Right atrium auricular region (tissue), 2 donors: Measurements from ENCODE around the gene MAPK14. TPM values are rescaled to one million over a fixed set of nuclear protein-coding genes. Genes with fewer than 3 reads are reported as not detected.

Experiments
- DNase-seq: peaks from one replicate; pipeline ENCODE4 v3.0.0-alpha.2; 2019; ENCODE audit warnings: low spot score
- H3K27ac ChIP-seq, 2 donors: fragments of 200-600 bp; sonication (generic); 1 replicate in 1 of 2; 2 replicates in 1 of 2; pipeline ENCODE4 v1.5.1; 2016 to 2019
- H3K27me3 ChIP-seq, 2 donors: fragments of 200-600 bp; sonication (generic); one replicate each; pipeline versions ENCODE4 v1.5.1 to v1.6.0; 2017 to 2019
- H3K36me3 ChIP-seq: fragments of 200-600 bp; sonication (generic); one replicate; pipeline ENCODE4 v1.5.1; 2016
- H3K4me1 ChIP-seq, 2 donors: fragments of 200-600 bp; sonication (generic); one replicate each; pipeline versions ENCODE4 v1.5.1 to v1.6.0; 2017 to 2019
- H3K4me3 ChIP-seq, 2 donors: fragments of 200-600 bp; sonication (generic); 1 replicate in 1 of 2; 2 replicates in 1 of 2; pipeline ENCODE4 v1.5.1; 2017 to 2019; ENCODE audit warnings: mild to moderate bottlenecking in 1 of 2, moderate library complexity in 1 of 2
- H3K9me3 ChIP-seq, 2 donors: fragments of 200-600 bp; sonication (generic); one replicate each; pipeline ENCODE4 v1.5.1; 2019
- total RNA-seq, 2 donors: library from RNA; depleted of rRNA; stranded (reverse); fragments of >200 nt; gene quantifications; one replicate each; pipeline ENCODE4 v1.1.0, GENCODE V29; 2016
- TF ChIP-seq, protein P1 (sequence below), 2 donors: fragments of 200-600 bp; sonication (generic); IDR thresholded peaks; one replicate each; pipeline ENCODE4 v1.5.1; 2019; ENCODE audit warnings: antibody characterized with exemption in 2 of 2

The MAPK14 gene
- total RNA-seq, 2 donors from 2014 or later: 39.1 to 46.7 TPM

DNA sequence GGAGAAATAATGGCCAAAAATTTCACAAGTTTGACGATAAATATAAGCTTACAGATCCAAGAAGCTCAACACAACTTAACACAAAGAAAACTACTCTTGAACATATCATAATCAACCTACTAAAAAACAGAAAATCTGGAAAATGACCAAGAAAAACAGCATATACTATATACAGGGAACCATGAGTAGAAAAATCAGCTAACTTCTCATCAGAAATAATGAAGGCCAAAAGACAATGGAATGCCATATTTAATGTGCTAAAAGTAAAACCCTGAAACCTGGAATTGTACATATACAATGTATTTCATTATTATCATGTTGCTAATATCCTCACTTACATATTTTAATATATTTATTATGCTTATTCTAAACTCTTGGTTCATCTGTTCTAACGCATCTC is 128.1 kb downstream of the MAPK14 start:
- H3K36me3 ChIP-seq: no peaks in the 10 kb centered on the region
- no peak for DNase-seq
- no peak overlapping the region for H3K27ac ChIP-seq
- no peak overlapping the region for H3K4me3 ChIP-seq
- H3K27me3 ChIP-seq: no peaks in the 10 kb centered on the region
- peaks cover 0 to 4% of the 10 kb centered on the region in 2 donors for H3K9me3 ChIP-seq
- H3K4me1 ChIP-seq: no peaks in the 10 kb centered on the region
- TF ChIP-seq, protein P1, sequence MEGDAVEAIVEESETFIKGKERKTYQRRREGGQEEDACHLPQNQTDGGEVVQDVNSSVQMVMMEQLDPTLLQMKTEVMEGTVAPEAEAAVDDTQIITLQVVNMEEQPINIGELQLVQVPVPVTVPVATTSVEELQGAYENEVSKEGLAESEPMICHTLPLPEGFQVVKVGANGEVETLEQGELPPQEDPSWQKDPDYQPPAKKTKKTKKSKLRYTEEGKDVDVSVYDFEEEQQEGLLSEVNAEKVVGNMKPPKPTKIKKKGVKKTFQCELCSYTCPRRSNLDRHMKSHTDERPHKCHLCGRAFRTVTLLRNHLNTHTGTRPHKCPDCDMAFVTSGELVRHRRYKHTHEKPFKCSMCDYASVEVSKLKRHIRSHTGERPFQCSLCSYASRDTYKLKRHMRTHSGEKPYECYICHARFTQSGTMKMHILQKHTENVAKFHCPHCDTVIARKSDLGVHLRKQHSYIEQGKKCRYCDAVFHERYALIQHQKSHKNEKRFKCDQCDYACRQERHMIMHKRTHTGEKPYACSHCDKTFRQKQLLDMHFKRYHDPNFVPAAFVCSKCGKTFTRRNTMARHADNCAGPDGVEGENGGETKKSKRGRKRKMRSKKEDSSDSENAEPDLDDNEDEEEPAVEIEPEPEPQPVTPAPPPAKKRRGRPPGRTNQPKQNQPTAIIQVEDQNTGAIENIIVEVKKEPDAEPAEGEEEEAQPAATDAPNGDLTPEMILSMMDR (IDR thresholded peaks at IDR 0.05): no peak

DNA sequence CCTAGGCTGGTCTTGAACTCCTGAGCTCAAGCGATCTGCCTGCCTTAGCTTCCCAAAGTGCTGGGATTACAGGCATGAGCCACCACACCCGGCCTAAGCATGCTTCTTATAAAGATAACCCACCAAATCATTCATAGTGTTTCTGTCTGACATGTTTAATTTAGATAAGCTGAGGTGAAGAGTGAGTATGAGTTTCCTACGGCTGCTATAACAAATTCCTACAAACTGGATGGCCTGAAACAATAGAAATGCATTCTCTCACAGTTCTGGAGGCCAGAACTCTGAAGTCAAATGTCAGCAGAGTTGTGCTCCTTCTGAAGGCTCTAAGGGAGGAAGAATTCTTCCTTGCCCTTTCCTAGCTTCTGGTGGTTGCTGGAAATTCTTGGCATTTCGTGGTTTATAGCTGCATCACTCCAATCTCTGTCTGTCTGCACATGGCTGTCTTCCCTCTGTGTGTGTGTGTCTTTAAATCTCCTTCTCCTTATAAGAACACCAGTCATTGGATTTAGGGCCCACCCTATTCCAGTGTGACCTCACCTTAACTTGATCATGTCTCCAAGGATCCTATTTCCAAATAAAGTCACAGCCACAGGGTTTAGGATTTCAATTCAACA is 132.6 kb downstream of the MAPK14 start:
- no peak overlapping the region for H3K27ac ChIP-seq
- H3K4me1 ChIP-seq: no peaks in the 10 kb centered on the region
- no peak overlapping the region for H3K4me3 ChIP-seq
- DNase-seq: no peak
- peaks cover 0 to 4% of the 10 kb centered on the region in 2 donors for H3K9me3 ChIP-seq
- H3K27me3 ChIP-seq: no peaks in the 10 kb centered on the region
- TF ChIP-seq, protein P1 (IDR thresholded peaks at IDR 0.05): no peak
- no peaks in the 10 kb centered on the region for H3K36me3 ChIP-seq

Other genes starting within 250 kb of the MAPK14 start
- not detected for gene CLPSL1, start 246.8 kb upstream of the MAPK14 start, total RNA-seq
- not detected for gene CLPS, start 230.5 kb upstream of the MAPK14 start, total RNA-seq
- not detected for gene LHFPL5, start 222.5 kb upstream of the MAPK14 start, total RNA-seq
- gene SRPK1, start 106.7 kb upstream of the MAPK14 start, total RNA-seq: 10 to 100 TPM; 19.7 to 24.2 TPM
- gene SLC26A8, start 3.2 kb upstream of the MAPK14 start, total RNA-seq: not detected
- 1 to 10 TPM; 1.4 to 7.2 TPM for gene MAPK13, start 102.7 kb downstream of the MAPK14 start, total RNA-seq
- gene BRPF3, start 168.9 kb downstream of the MAPK14 start, total RNA-seq: 10 to 100 TPM; 17.5 to 23.4 TPM
- gene PNPLA1, start 242.3 kb downstream of the MAPK14 start, total RNA-seq: under 1 TPM in 1 of 2 donors, not detected in 1; 0.20 TPM